CD14-positive monocyte (primary cell): ENCODE data around the gene NEMP2. TPM values are rescaled to one million over a fixed set of nuclear protein-coding genes. Genes with fewer than 3 reads are reported as not detected.

ENCODE experiments used
- DNase-seq, 3 donors: peaks; one replicate each; pipeline ENCODE4 v3.0.0-alpha.2; 2011 to 2022
- H2AFZ ChIP-seq: 2 replicates; pipeline ENCODE4 v1.6.0; 2012; ENCODE audit warnings: mild to moderate bottlenecking, low read depth, low read length, inconsistent platforms; ENCODE audit not compliant: insufficient read depth, poor library complexity, severe bottlenecking
- H3K27ac ChIP-seq, 2 donors: 1 replicate in 1 of 2; 2 replicates in 1 of 2; pipeline ENCODE4 v1.5.1; 2012 to 2013; ENCODE audit warnings: low read length in 2 of 2, control low read depth in 1 of 2, inconsistent platforms in 1 of 2, low read depth in 1 of 2, mild to moderate bottlenecking in 1 of 2
- H3K27me3 ChIP-seq, 2 donors: one replicate each; pipeline versions ENCODE4 v1.6.0 to v1.6.1; 2011 to 2013; ENCODE audit warnings: low read length in 2 of 2; ENCODE audit not compliant: control insufficient read depth in 2 of 2, insufficient read depth in 2 of 2
- H3K36me3 ChIP-seq, 2 donors: replicated peaks in 1 of 2; 1 replicate in 1 of 2; 2 replicates in 1 of 2; pipeline versions ENCODE4 v1.5.1 to v1.6.1; 2012 to 2013; ENCODE audit warnings: low read length in 2 of 2, control low read depth in 1 of 2, inconsistent platforms in 1 of 2, mild to moderate bottlenecking in 1 of 2; ENCODE audit not compliant: insufficient read depth in 2 of 2, control insufficient read depth in 1 of 2
- H3K4me1 ChIP-seq, 2 donors: 1 replicate in 1 of 2; 2 replicates in 1 of 2; pipeline versions ENCODE4 v1.5.1 to v1.6.1; 2012 to 2013; ENCODE audit warnings: low read length in 2 of 2, control low read depth in 1 of 2, inconsistent platforms in 1 of 2, mild to moderate bottlenecking in 1 of 2, moderate library complexity in 1 of 2; ENCODE audit not compliant: insufficient read depth in 2 of 2, control insufficient read depth in 1 of 2
- H3K4me2 ChIP-seq: replicated peaks from 2 replicates; pipeline ENCODE3; 2012; ENCODE audit warnings: low read length, moderate library complexity, mild to moderate bottlenecking; ENCODE audit not compliant: poor library complexity, severe bottlenecking; ENCODE audit errors: extremely low read depth
- H3K4me3 ChIP-seq, 3 experiments: fragments of 200-600 bp in 1 of 3; sonication (generic) in 1 of 3; replicated peaks in 1 of 3; 1 replicate in 2 of 3; 2 replicates in 1 of 3; pipeline ENCODE4 v1.5.1; 2011 to 2013; ENCODE audit warnings: low read length in 3 of 3, mild to moderate bottlenecking in 3 of 3, control low read depth in 2 of 3, low read depth in 2 of 3, inconsistent platforms in 1 of 3, moderate library complexity in 1 of 3
- H3K79me2 ChIP-seq: 2 replicates; pipeline ENCODE4 v1.6.0; 2012; ENCODE audit warnings: mild to moderate bottlenecking, control low read depth, inconsistent platforms, low read length, moderate library complexity; ENCODE audit not compliant: insufficient read depth
- H3K9ac ChIP-seq: 2 replicates; pipeline ENCODE4 v1.6.0; 2017; ENCODE audit warnings: low read length, mild to moderate bottlenecking; ENCODE audit not compliant: insufficient read depth, poor library complexity, severe bottlenecking
- H3K9me3 ChIP-seq, 2 donors: replicated peaks in 1 of 2; 1 replicate in 1 of 2; 2 replicates in 1 of 2; pipeline versions ENCODE4 v1.5.1 to v1.6.1; 2012 to 2013; ENCODE audit warnings: low read length in 2 of 2, control low read depth in 1 of 2; ENCODE audit not compliant: control insufficient read depth in 1 of 2, insufficient read depth in 1 of 2
- H4K20me1 ChIP-seq: 2 replicates; pipeline ENCODE4 v1.6.0; 2012; ENCODE audit warnings: mild to moderate bottlenecking, low read length, control low read depth, moderate library complexity; ENCODE audit not compliant: insufficient read depth
- H3K27ac Mint-ChIP-seq, 7 donors: one replicate each; pipeline ENCODE4 v1.8.0; 2020; ENCODE audit warnings: mild to moderate bottlenecking in 7 of 7, mixed read lengths in 7 of 7, moderate library complexity in 6 of 7, inconsistent platforms in 2 of 7
- H3K27me3 Mint-ChIP-seq, 3 donors: one replicate each; pipeline ENCODE4 v1.8.0; 2021 to 2022; ENCODE audit warnings: low read depth in 3 of 3, mild to moderate bottlenecking in 3 of 3, mixed read lengths in 3 of 3, moderate library complexity in 3 of 3, inconsistent platforms in 1 of 3
- H3K36me3 Mint-ChIP-seq, 2 donors: one replicate each; pipeline ENCODE4 v1.8.0; 2020; ENCODE audit warnings: mixed read lengths in 2 of 2, inconsistent platforms in 1 of 2, mild to moderate bottlenecking in 1 of 2
- H3K4me1 Mint-ChIP-seq: one replicate; pipeline ENCODE4 v1.8.0; 2020; ENCODE audit warnings: mild to moderate bottlenecking, mixed read lengths
- H3K4me3 Mint-ChIP-seq, 2 donors: one replicate each; pipeline ENCODE4 v1.8.0; 2020; ENCODE audit warnings: mild to moderate bottlenecking in 2 of 2, mixed read lengths in 2 of 2, moderate library complexity in 1 of 2
- H3K9me3 Mint-ChIP-seq, 7 donors: one replicate each; pipeline ENCODE4 v1.8.0; 2020 to 2022; ENCODE audit warnings: mixed read lengths in 7 of 7, mild to moderate bottlenecking in 6 of 7, moderate library complexity in 6 of 7, inconsistent platforms in 2 of 7
- WGBS: methylation state at CpG from one replicate; pipeline ENCODE4 v1.1.5; 2013; ENCODE audit warnings: missing lambda C conversion rate; ENCODE audit not compliant: insufficient coverage; 5-methylcytosine and 5-hydroxymethylcytosine counted together
- intact Hi-C, 2 donors: fragments of 100-400 bp; cut with micrococcal nuclease; formaldehyde crosslinking; loops; one replicate each; pipeline versions ENCODE4 v1.15.0 to v1.15.1; 2023
- polyA plus RNA-seq, 3 donors: library from polyadenylated mRNA; depleted of rRNA in 1 of 3; unstranded in 2 of 3; stranded (reverse) in 1 of 3; fragments of 300-500 nt in 2 of 3; fragments of >200 nt in 1 of 3; fragmentation: Illumina TruSeq in 2 of 3; gene quantifications; 1 replicate in 2 of 3; 2 replicates in 1 of 3; pipeline ENCODE4 v1.2.3, GENCODE V29; 2012 to 2021
- TF ChIP-seq, protein P1 (sequence below): fragments of 200-600 bp; IDR thresholded peaks from one replicate; pipeline ENCODE4 v1.8.0; 2022; ENCODE audit warnings: antibody characterized with exemption, mild to moderate bottlenecking

NEMP2 gene
- polyA plus RNA-seq, 3 donors: 0.44 to 2.5 (median 1.5) TPM

DNA sequence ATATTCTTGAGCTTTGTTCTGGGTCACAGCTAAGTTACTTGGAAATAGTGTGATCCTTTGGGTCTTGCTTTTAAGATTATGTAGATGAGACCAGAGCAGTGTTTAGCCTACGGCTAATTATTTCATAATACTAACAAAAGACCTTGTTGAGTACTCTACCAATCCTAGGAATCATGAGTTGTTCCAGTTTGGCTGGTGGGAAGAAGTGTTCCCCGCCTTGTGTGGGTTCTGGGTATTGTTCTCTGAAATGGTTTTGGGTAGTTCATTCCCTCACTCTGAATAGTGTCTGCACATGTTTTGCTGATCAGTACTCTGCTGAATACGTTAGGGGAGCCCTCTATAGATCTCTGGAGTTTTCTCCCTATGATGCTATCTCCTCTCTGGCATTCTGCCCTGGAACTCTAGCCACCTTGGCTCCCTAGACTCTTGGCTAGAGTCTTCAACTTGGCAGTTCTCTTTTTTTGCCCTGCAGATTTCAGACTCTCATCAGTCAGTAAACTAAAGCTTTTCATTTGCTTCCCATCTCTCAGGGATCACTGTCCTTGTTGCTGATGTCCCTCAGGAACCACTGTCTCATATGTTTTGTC lies 48.4 kb downstream of the NEMP2 start:
- intact Hi-C loops: no loop called here
- Mint-ChIP-seq H3K36me3 (peaks cover 42 to 45% of the 10 kb centered on the region in 2 donors), H3K4me1 (no peaks in the 10 kb centered on the region), H3K9me3 (peaks cover 0 to 4% (median 0%) of the 10 kb centered on the region in 7 donors), H3K27ac (peak overlapping the region in 1 of 7 donors; percentile 44), H3K27me3 (peaks cover 0 to 1% (median 0%) of the 10 kb centered on the region in 3 donors), H3K4me3 (no peak overlapping the region)
- peaks cover 23 to 52% of the 10 kb centered on the region in 2 donors for H3K36me3 ChIP-seq
- no peaks in the 10 kb centered on the region for H3K79me2 ChIP-seq
- no peaks in the 10 kb centered on the region for H3K9me3 ChIP-seq
- no peak overlapping the region for H3K27ac ChIP-seq
- no peak overlapping the region for H3K4me2 ChIP-seq
- no peak for DNase-seq
- H4K20me1 ChIP-seq: no peaks in the 10 kb centered on the region
- no peaks in the 10 kb centered on the region for H3K27me3 ChIP-seq
- H3K4me3 ChIP-seq: no peak overlapping the region
- H2AFZ ChIP-seq: no peak overlapping the region
- no peak overlapping the region for H3K9ac ChIP-seq
- no CpG with 5 or more reads among the region's 3 CpGs for WGBS
- TF ChIP-seq, protein P1, sequence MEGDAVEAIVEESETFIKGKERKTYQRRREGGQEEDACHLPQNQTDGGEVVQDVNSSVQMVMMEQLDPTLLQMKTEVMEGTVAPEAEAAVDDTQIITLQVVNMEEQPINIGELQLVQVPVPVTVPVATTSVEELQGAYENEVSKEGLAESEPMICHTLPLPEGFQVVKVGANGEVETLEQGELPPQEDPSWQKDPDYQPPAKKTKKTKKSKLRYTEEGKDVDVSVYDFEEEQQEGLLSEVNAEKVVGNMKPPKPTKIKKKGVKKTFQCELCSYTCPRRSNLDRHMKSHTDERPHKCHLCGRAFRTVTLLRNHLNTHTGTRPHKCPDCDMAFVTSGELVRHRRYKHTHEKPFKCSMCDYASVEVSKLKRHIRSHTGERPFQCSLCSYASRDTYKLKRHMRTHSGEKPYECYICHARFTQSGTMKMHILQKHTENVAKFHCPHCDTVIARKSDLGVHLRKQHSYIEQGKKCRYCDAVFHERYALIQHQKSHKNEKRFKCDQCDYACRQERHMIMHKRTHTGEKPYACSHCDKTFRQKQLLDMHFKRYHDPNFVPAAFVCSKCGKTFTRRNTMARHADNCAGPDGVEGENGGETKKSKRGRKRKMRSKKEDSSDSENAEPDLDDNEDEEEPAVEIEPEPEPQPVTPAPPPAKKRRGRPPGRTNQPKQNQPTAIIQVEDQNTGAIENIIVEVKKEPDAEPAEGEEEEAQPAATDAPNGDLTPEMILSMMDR: no peak
- H3K4me1 ChIP-seq: no peaks in the 10 kb centered on the region

- TF ChIP-seq, protein P1: no peak
- H3K4me3 Mint-ChIP-seq: no peak overlapping the region
- Histone ChIP-seq H3K4me1 (peaks cover 0 to 5% of the 10 kb centered on the region in 2 donors), H2AFZ (no peak overlapping the region), H3K36me3 (peaks cover 2 to 18% of the 10 kb centered on the region in 2 donors), H3K4me2 (no peak overlapping the region), H3K4me3 (no peak overlapping the region), H3K9me3 (no peaks in the 10 kb centered on the region), H3K79me2 (no peaks in the 10 kb centered on the region), H3K9ac (no peak overlapping the region), H3K27me3 (no peaks in the 10 kb centered on the region), H3K27ac (no peak overlapping the region), H4K20me1 (no peaks in the 10 kb centered on the region)
- peaks cover 10 to 12% of the 10 kb centered on the region in 2 donors for H3K36me3 Mint-ChIP-seq
- DNase-seq: no peak
- H3K9me3 Mint-ChIP-seq: no peaks in the 10 kb centered on the region
- intact Hi-C loops: no loop called here
- H3K27me3 Mint-ChIP-seq: peaks cover 0 to 1% (median 0%) of the 10 kb centered on the region in 3 donors
- peaks cover 11% of the 10 kb centered on the region for H3K4me1 Mint-ChIP-seq
- peak overlapping the region in 2 of 7 donors; percentile 3 to 47 for H3K27ac Mint-ChIP-seq
These were observed 52.1 kb downstream of the NEMP2 start for GRCh38 chr2:190482451-190482850.
